Measurements from ENCODE around the gene ARHGAP31.

Gene ARHGAP31

GRCh38 chr3:119405315-119405714 is 111.1 kb downstream of the ARHGAP31 start:
- Histone ChIP-seq H3K9ac (ENCODE audit: low read length) (no peak overlapping the region), H3K4me1 (ENCODE audit: control insufficient read depth, low read depth, low read length) (peaks cover 11% of the 10 kb centered on the region), H3K9me3 (ENCODE audit: control insufficient read depth, low read depth, low read length) (no peaks in the 10 kb centered on the region), H3K27ac (ENCODE audit: low read length) (no peak overlapping the region), H3K27me3 (ENCODE audit: control insufficient read depth, insufficient read depth, low read length) (no peaks in the 10 kb centered on the region), H3K36me3 (ENCODE audit: control insufficient read depth, low read depth, low read length) (no peaks in the 10 kb centered on the region), H3K4me3 (ENCODE audit: low read length) (no peak overlapping the region)

DNA sequence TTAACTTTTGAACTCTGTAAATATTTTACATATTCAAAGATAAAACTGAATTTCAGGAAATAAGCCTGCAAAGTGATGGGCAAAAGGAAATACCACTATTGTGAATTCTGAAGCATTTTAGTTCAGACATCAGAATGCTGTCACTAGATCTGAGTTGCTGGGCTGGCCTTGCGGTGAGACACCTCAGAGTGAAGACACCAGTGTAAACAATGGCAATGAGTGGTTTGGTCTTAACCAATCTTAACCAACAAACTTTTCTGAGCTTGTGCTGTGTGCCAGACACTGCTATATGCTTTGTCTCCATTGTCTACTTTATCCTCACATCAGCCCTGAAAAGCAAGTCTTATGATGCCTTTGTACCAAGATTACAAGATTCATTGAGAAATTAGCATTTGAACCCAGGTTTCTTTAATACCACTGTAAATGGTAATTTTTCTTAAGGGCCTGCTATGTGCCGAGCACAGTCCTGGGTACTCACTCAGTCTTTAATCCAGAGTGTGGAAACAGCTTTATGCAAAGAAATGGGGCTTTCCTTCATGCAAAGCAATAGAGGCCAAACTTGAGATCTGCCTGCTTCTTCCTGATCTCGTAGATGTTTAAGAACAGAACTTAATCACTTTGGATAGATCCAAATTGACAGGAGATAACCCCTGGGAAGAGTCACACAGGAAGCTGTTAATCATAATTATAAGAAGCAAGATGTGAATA is 114.2 kb downstream of the ARHGAP31 start:
- H3K36me3 ChIP-seq (ENCODE audit: control insufficient read depth, low read depth, low read length) = no peaks in the 10 kb centered on the region
- no peak overlapping the region for H3K4me3 ChIP-seq (ENCODE audit: low read length)
- no peaks in the 10 kb centered on the region for H3K4me1 ChIP-seq (ENCODE audit: control insufficient read depth, low read depth, low read length)
- H3K27me3 ChIP-seq (ENCODE audit: control insufficient read depth, insufficient read depth, low read length) = no peaks in the 10 kb centered on the region
- no peak overlapping the region for H3K27ac ChIP-seq (ENCODE audit: low read length)
- H3K9me3 ChIP-seq (ENCODE audit: control insufficient read depth, low read depth, low read length) = no peaks in the 10 kb centered on the region
- no peak overlapping the region for H3K9ac ChIP-seq (ENCODE audit: low read length)

GRCh38 chr3:119409844-119410243 is 115.7 kb downstream of the ARHGAP31 start:
- Histone ChIP-seq H3K36me3 (ENCODE audit: control insufficient read depth, low read depth, low read length) (no peaks in the 10 kb centered on the region), H3K27me3 (ENCODE audit: control insufficient read depth, insufficient read depth, low read length) (no peaks in the 10 kb centered on the region), H3K9me3 (ENCODE audit: control insufficient read depth, low read depth, low read length) (no peaks in the 10 kb centered on the region), H3K4me1 (ENCODE audit: control insufficient read depth, low read depth, low read length) (no peaks in the 10 kb centered on the region), H3K27ac (ENCODE audit: low read length) (no peak overlapping the region), H3K4me3 (ENCODE audit: low read length) (no peak overlapping the region), H3K9ac (ENCODE audit: low read length) (no peak overlapping the region)

- H3K9ac ChIP-seq (ENCODE audit: low read length) = no peak overlapping the region
- H3K27ac ChIP-seq (ENCODE audit: low read length) = no peak overlapping the region
Measured at GRCh38 chr3:119413603-119414280, 119.6 kb downstream of the ARHGAP31 start.

GRCh38 chr3:119416873-119417272 is 122.7 kb downstream of the ARHGAP31 start:
- H3K36me3 ChIP-seq (ENCODE audit: control insufficient read depth, low read depth, low read length) = no peaks in the 10 kb centered on the region

More at GRCh38 chr3:119413603-119414280, 119.6 kb downstream of the ARHGAP31 start:
- Histone ChIP-seq H3K27me3 (ENCODE audit: control insufficient read depth, insufficient read depth, low read length) (no peaks in the 10 kb centered on the region), H3K9me3 (ENCODE audit: control insufficient read depth, low read depth, low read length) (no peaks in the 10 kb centered on the region), H3K36me3 (ENCODE audit: control insufficient read depth, low read depth, low read length) (no peaks in the 10 kb centered on the region), H3K4me1 (ENCODE audit: control insufficient read depth, low read depth, low read length) (no peaks in the 10 kb centered on the region), H3K4me3 (ENCODE audit: low read length) (no peak overlapping the region)

DNA sequence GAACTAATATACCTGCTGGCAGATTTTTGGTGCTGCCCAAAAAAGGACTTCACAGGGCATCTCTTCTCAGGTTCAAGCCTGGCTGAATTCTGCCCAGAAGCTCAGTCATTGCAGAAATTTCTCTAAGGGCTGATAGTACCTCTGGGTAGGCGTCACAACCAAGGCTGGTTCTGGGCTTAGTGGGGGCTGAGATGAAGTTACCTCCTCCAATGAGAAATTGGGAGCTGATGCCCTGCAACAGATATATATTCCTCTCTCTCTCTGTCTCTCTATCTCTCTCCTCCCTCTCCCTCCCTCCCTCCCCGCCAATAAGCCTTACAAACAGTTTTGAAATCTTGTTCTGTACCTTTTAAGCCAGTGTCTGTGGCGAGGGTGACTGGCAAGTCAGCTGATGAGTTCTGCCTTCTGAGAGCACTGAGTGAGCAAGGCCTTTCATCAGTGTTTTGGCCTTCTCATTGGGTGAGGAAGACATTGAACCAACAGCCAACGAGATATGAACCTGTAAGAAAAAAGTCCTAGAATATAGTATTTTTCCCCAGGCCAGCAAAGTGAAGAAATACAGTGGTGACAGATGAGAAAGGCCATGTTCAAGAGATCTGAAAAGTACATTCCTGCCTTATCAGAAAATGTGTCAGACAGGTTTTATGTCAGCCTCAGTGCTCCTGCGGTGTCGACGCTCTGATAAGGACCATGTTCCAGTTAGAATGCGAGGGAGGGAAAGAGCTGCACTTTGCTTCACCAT is 123.8 kb downstream of the ARHGAP31 start:
- no peaks in the 10 kb centered on the region for H3K4me1 ChIP-seq (ENCODE audit: control insufficient read depth, low read depth, low read length)
- no peaks in the 10 kb centered on the region for H3K27me3 ChIP-seq (ENCODE audit: control insufficient read depth, insufficient read depth, low read length)
- no peak overlapping the region for H3K27ac ChIP-seq (ENCODE audit: low read length)
- no peak overlapping the region for H3K9ac ChIP-seq (ENCODE audit: low read length)
- H3K9me3 ChIP-seq (ENCODE audit: control insufficient read depth, low read depth, low read length) = no peaks in the 10 kb centered on the region
- H3K36me3 ChIP-seq (ENCODE audit: control insufficient read depth, low read depth, low read length) = no peaks in the 10 kb centered on the region
- H3K4me3 ChIP-seq (ENCODE audit: low read length) = no peak overlapping the region

More at GRCh38 chr3:119416873-119417272, 122.7 kb downstream of the ARHGAP31 start:
- H3K27ac ChIP-seq (ENCODE audit: low read length) = no peak overlapping the region
- no peak overlapping the region for H3K4me3 ChIP-seq (ENCODE audit: low read length)
- no peaks in the 10 kb centered on the region for H3K4me1 ChIP-seq (ENCODE audit: control insufficient read depth, low read depth, low read length)
- H3K9ac ChIP-seq (ENCODE audit: low read length) = no peak overlapping the region
- H3K9me3 ChIP-seq (ENCODE audit: control insufficient read depth, low read depth, low read length) = no peaks in the 10 kb centered on the region
- H3K27me3 ChIP-seq (ENCODE audit: control insufficient read depth, insufficient read depth, low read length) = no peaks in the 10 kb centered on the region

DNA sequence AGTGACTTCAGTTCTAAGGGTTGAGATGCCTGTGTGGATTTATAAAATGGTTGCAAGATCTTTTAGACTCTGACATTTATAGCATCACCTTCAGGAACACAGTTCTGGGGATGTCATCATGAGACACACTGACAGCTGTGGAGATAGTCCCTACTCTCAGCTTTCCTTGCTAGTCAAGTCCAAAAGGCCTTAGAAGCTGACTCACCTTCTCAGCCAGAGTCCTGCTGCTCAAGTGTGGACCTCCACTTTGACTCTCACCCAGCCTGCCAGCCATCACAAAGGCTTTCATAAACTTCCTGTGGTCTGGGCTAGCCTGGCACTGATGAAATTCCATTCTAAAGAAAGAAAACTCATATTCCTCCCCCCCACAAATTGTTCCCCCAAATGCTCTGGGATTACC is 124.5 kb downstream of the ARHGAP31 start:
- H3K4me3 ChIP-seq (ENCODE audit: low read length) = no peak overlapping the region
- no peaks in the 10 kb centered on the region for H3K4me1 ChIP-seq (ENCODE audit: control insufficient read depth, low read depth, low read length)
- H3K9me3 ChIP-seq (ENCODE audit: control insufficient read depth, low read depth, low read length) = no peaks in the 10 kb centered on the region

GRCh38 chr3:119420196-119420595 is 126.0 kb downstream of the ARHGAP31 start:
- Histone ChIP-seq H3K36me3 (ENCODE audit: control insufficient read depth, low read depth, low read length) (no peaks in the 10 kb centered on the region), H3K9me3 (ENCODE audit: control insufficient read depth, low read depth, low read length) (peaks cover 2% of the 10 kb centered on the region), H3K27me3 (ENCODE audit: control insufficient read depth, insufficient read depth, low read length) (no peaks in the 10 kb centered on the region), H3K4me3 (ENCODE audit: low read length) (no peak overlapping the region), H3K27ac (ENCODE audit: low read length) (no peak overlapping the region), H3K4me1 (ENCODE audit: control insufficient read depth, low read depth, low read length) (no peaks in the 10 kb centered on the region), H3K9ac (ENCODE audit: low read length) (no peak overlapping the region)

More for the DNA sequence above, 124.5 kb downstream of the ARHGAP31 start:
- Histone ChIP-seq H3K9ac (ENCODE audit: low read length) (no peak overlapping the region), H3K27ac (ENCODE audit: low read length) (no peak overlapping the region), H3K27me3 (ENCODE audit: control insufficient read depth, insufficient read depth, low read length) (no peaks in the 10 kb centered on the region), H3K36me3 (ENCODE audit: control insufficient read depth, low read depth, low read length) (no peaks in the 10 kb centered on the region)

- H3K27me3 ChIP-seq (ENCODE audit: control insufficient read depth, insufficient read depth, low read length) = no peaks in the 10 kb centered on the region
- no peak overlapping the region for H3K9ac ChIP-seq (ENCODE audit: low read length)
- H3K4me3 ChIP-seq (ENCODE audit: low read length) = no peak overlapping the region
- H3K27ac ChIP-seq (ENCODE audit: low read length) = no peak overlapping the region
- peaks cover 35% of the 10 kb centered on the region for H3K36me3 ChIP-seq (ENCODE audit: control insufficient read depth, low read depth, low read length)
- no peaks in the 10 kb centered on the region for H3K4me1 ChIP-seq (ENCODE audit: control insufficient read depth, low read depth, low read length)
- peaks cover 42% of the 10 kb centered on the region for H3K9me3 ChIP-seq (ENCODE audit: control insufficient read depth, low read depth, low read length)
Measured at GRCh38 chr3:119427669-119428068, 133.5 kb downstream of the ARHGAP31 start.

- Histone ChIP-seq H3K9me3 (ENCODE audit: control insufficient read depth, low read depth, low read length) (peaks cover 42% of the 10 kb centered on the region), H3K27ac (ENCODE audit: low read length) (no peak overlapping the region), H3K36me3 (ENCODE audit: control insufficient read depth, low read depth, low read length) (peaks cover 39% of the 10 kb centered on the region)
Measured at GRCh38 chr3:119428538-119428937, 134.4 kb downstream of the ARHGAP31 start.

DNA sequence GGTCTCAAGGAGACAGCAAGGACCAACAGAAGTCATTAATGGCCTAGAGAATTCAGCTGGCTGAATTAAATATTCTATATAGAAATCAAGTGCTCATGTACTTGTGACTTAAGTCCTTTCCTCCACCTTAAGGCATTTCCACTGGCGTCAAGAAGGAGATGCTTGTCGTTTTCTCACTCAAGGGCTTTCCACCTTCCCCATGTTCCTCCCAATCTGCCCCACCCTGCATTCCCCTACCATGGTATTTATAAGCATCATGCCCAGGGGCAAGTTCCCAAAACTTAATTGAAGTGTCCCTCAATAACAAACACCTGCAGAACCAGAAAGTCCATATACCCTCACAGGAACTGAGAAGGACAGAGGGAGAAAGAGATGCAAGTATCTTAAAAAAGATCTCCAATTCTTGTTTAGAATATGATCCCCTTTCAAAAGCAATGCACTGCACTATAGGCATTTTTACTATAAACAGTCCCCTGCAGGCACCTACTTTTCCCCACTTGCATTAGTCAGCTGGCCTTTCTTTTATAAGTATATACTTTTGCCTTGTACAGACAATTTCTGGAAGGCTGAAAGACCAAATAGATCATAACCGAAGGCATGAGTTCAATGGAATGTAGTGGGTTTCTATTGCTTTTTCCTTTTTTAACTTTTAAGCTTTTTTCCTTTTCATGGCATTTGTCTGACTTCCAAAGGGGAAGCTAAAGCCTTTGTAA is 139.6 kb downstream of the ARHGAP31 start:
- peaks cover 75% of the 10 kb centered on the region for H3K36me3 ChIP-seq (ENCODE audit: control insufficient read depth, low read depth, low read length)
- H3K4me3 ChIP-seq (ENCODE audit: low read length) = no peak overlapping the region
- H3K4me1 ChIP-seq (ENCODE audit: control insufficient read depth, low read depth, low read length) = no peaks in the 10 kb centered on the region
- H3K27ac ChIP-seq (ENCODE audit: low read length) = no peak overlapping the region
- no peak overlapping the region for H3K9ac ChIP-seq (ENCODE audit: low read length)
- H3K9me3 ChIP-seq (ENCODE audit: control insufficient read depth, low read depth, low read length) = peaks cover 7% of the 10 kb centered on the region
- no peaks in the 10 kb centered on the region for H3K27me3 ChIP-seq (ENCODE audit: control insufficient read depth, insufficient read depth, low read length)

More at GRCh38 chr3:119428538-119428937, 134.4 kb downstream of the ARHGAP31 start:
- H3K9ac ChIP-seq (ENCODE audit: low read length) = no peak overlapping the region
- H3K4me3 ChIP-seq (ENCODE audit: low read length) = no peak overlapping the region
- H3K27me3 ChIP-seq (ENCODE audit: control insufficient read depth, insufficient read depth, low read length) = no peaks in the 10 kb centered on the region
- H3K4me1 ChIP-seq (ENCODE audit: control insufficient read depth, low read depth, low read length) = no peaks in the 10 kb centered on the region

All from iPS-18a (cell line).